HG02759 (cell line): ENCODE measurements around the gene RELN.
"Not testable (repeated sequence)": the region's sequence is repeated elsewhere in the genome, so short reads cannot be mapped to it uniquely, and the experiment has no call there.

ENCODE experiments used
- ATAC-seq: cut with Tn5 transposase; IDR thresholded peaks from one replicate; pipeline ENCODE4 v1.9.1; 2021; ENCODE audit warnings: mild to moderate bottlenecking, moderate library complexity; ENCODE audit not compliant: unreplicated experiment

The RELN gene

DNA sequence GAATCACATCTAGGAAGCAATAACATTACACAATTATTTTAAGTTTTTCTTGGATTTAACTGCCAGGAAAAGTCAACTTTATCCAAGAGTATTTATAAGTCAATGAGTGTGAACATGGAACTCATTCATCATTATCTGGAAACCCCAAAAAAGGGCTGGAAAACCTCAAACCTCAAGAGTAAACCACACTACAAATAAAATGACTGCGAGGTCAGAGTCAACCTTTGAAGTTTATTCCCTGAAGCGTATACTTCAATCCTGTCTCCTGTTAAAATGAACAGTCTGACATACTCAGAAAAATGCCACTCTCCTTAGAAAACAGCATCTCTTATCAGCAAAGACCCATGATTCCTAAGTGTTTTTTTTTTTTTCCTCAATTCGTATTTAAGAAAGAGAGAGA, 86.5 kb downstream of the RELN start:
- no peak for ATAC-seq

DNA sequence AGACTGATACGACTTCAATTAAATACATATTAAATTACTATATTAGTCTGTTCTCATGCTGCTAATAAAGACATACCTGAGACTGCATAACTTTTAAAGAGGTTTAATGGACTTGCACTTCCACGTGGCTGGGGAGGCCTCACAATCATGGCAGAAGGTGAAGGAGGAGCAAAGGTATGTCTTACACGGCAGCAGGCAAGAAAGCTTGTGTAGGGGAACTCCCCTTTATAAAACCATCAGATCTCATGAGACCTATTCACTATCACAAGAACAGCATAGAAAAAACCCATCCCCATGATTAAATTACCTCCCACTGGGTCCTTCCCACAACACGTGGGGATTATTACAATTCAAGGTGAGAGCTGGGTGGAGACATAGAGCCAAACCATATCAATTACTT, 92.6 kb downstream of the RELN start:
- not testable (repeated sequence) for ATAC-seq

GRCh38 chr7:103894656-103895596, 94.5 kb downstream of the RELN start:
- ATAC-seq = no peak

- ATAC-seq = no peak
Observed at GRCh38 chr7:103893350-103893749, 96.1 kb downstream of the RELN start.

- no peak for ATAC-seq
Observed at GRCh38 chr7:103889451-103889850, 100.0 kb downstream of the RELN start.

DNA sequence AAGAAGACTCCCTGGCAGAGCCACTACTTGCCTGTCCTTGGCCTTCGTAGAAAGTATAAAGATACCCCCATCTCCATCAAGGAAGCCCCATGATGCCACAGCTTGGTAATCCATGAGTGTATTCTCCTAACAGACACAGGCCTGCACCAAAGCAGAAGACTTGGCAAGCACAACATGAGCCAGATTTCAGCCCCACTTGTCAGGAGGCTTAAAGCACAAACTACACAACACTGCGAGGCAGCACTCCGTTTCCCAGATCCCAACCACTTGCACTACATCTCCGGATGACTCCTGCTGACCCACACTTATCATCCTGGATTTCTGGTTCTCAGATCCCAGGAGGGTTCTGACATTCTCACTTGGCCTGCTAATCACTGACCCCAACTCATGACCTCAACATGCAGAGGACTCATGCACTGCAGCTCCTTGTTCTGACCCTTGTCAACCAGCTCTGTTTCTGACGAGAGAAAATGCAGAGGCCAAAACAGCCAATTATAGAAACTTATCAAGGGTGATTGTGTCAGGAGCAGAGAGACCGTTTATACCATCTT, 100.8 kb downstream of the RELN start:
- no peak for ATAC-seq

GRCh38 chr7:103887853-103888602, 101.4 kb downstream of the RELN start:
- ATAC-seq = no peak

- no peak for ATAC-seq
Observed at GRCh38 chr7:103887050-103887449, 102.4 kb downstream of the RELN start.

- ATAC-seq = no peak
Observed at GRCh38 chr7:103879928-103880600, 109.4 kb downstream of the RELN start.

DNA sequence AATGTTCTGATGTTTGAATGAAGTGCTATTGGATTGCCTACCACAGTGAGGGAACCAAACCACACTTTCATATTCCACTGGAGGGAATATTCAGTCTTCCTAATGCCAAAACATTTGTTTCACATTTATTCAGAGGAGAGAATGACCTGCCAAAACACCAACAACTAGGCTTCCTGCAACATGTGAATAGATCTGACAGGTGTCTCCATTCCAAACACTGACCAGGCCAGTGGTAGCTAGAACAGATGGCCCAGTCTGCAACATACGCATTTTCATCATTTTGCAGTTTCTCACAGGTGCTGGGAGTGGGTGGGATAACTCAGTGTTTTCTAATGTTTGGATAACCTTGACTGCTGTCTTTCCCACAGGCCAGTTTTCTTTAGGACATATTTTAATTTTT, 110.0 kb downstream of the RELN start:
- ATAC-seq = no peak

GRCh38 chr7:103877565-103877964, 111.9 kb downstream of the RELN start:
- no peak for ATAC-seq

- ATAC-seq = no peak
Observed at GRCh38 chr7:103875718-103876117, 113.7 kb downstream of the RELN start.

DNA sequence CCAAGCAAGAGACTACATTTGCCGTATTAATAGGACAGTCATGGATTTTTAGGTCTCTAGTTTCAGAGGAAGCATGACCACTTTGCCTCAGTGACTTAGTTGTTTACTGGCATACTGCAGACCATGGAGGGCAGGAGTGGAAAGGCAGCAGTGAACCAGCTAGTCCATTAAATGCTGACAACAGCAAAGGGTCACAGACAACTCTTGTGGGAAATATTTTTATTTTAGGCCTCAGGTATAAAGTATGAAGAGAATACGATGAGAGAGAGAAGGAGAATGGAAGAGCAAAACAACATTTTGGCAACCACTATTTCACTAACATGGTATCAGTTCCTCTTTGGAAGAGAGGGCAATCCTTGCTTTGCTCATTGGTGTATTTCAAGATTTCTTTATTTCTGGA, 118.0 kb downstream of the RELN start:
- ATAC-seq = no peak

DNA sequence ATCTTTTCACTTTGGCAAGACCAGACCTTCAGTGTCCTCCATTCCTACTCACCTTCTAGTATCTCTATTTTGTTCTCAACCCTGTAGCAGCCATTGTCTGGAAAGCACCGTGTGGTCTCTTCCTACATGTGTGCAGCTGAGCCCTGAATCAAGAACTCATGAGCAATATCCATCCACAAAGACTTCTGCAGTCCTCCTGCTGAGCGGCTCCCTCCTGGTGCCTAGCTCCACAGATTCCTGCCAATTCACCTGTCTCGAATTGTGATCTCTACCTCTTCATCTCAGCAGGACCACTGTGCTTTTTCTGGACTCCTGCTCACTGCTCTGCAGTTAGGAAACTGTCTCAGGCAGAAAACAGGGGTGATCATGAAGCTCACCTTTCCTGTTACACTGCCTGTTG, 118.8 kb downstream of the RELN start:
- no peak for ATAC-seq

DNA sequence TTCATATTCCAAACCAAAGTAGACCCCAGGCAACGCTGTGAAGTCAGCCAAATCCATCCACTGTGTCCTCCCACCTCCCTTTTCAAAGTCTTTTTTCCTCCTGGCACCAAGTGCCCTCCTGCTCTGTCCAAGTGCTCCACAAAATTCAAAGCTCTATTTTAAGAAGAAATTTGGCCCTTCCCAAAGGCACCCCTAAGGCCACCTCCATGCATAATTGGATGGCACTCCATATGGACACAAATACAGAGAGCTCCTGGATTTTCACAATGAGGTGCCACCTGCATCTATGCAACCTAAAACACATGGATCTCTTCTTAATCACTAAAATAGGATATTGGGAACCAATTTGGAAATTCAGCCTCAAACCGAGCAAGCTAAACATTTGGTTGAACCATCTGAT, 121.6 kb downstream of the RELN start:
- ATAC-seq = no peak

- no peak for ATAC-seq
Observed at GRCh38 chr7:103866919-103867318, 122.5 kb downstream of the RELN start.

GRCh38 chr7:103865442-103865841, 124.0 kb downstream of the RELN start:
- ATAC-seq = no peak

DNA sequence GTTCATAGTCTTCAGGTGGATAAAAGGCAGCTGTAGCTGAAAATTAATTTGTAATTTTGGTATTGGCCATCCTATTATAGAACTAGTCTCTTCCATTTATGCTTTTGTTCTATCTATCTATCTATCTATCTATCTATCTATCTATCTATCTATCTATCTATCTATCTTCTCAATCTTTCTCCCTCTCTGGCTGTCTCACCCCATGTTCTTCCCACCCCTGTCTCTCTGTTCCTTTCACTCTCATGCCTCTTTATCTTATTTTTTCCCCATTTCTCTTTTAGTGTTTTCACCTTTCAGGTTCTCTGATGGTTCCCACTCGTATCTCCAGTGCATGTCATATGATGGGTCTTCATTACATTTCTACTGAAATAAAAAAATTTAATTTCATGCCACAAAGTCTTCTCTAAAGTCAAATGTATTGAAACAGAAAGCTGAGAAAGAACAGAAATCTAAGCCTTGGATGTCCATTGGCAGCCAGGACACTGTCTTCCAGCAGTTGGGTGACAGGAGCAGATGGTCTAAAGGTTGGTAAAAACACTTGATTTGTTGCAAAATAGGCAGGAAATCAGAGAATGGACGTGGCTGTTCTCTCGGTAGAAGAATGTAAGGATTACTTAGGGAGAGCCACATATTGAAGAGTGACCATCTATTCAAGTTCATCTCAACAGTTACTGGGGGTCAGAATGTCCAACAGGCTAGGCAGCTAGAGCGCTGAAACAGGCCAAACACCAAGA, 127.0 kb downstream of the RELN start:
- no peak for ATAC-seq

DNA sequence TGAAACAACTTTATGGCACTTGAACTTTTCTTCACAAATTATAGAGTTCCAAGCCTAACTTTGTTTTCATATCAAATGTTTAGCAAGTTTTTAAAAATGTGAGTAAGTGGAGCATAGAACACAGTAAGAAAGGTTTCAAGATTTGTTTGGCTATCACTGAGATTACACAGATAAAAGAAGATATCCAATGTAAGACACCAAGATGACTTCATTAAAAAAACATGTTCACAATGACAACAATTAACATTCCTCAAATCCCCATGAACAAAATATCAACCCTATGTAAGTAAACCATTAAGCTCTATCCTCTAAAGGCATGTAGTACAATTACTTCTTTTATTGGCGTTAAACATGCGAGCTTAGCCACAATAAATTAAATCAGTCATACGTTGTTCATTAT, 129.7 kb downstream of the RELN start:
- ATAC-seq = no peak

DNA sequence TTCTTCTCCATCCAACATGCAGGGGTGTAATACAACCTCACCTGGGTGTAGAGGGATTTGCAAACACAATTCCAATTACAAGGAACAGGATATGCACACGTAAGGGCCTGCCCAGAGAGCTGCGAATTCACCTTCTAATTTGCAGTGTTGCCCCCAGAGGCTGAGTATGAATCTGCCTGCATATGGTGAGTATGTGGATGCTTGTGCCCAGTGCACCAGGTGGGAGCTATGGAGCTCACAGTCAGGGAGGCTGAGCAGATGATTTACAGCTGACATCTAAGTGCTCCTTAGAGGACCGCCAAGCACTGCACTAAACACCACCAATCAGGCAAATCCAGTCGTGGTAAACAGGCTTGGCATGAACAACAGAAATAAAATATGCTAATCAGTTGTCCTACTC, 132.0 kb downstream of the RELN start:
- no peak for ATAC-seq

DNA sequence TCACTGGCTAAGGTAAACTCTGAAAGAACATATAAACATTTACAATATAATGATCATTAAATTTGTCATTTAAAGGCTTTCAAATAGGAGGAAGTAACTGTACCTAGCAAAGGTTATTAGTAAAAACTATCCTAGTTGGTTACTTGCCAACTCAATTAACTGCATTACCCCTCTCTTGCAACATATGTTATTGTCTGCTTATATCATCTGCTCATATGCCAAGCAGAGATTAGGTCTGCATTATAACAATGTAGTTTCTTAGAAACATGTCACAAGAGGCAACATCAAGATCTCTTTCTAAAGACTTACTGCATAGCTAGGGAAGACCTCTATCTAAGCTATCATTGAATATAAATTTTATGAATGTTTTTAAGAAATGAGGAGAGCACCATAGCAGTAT, 132.5 kb downstream of the RELN start:
- ATAC-seq = no peak
